ENCODE measurements around the gene STPG2. TPM values are rescaled to one million over a fixed set of nuclear protein-coding genes. Genes with fewer than 3 reads are reported as not detected.

The STPG2 gene
- total RNA-seq, 2 donors from 2014 or later: 0.19 TPM; not detected in 1

DNA sequence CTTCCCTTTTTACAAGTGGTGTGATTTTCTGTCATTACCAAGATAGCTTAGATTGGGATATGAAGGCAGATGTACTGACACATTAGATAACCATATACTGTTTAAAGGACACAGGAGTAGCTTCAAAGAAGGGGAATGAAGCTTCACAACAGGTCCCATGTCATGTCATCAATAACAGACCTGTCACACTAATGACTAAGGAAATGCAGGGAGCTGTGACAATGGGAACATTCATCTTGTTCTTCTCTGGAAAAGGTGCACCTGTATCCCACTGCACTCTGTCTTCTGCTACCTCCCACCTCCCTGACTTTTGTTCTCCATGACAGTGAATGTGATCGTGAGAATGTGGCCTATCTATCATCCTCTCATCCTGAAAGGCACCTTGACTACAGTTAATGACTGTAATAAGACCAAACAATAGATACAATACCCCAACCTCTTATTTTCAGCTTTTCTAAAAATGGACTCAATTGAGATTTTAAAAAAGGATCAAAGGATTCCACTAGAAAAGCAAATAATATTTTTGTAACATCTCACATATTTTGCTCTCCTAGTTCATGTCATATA is 472.5 kb downstream of the STPG2 start:
- TF ChIP-seq, protein P1, sequence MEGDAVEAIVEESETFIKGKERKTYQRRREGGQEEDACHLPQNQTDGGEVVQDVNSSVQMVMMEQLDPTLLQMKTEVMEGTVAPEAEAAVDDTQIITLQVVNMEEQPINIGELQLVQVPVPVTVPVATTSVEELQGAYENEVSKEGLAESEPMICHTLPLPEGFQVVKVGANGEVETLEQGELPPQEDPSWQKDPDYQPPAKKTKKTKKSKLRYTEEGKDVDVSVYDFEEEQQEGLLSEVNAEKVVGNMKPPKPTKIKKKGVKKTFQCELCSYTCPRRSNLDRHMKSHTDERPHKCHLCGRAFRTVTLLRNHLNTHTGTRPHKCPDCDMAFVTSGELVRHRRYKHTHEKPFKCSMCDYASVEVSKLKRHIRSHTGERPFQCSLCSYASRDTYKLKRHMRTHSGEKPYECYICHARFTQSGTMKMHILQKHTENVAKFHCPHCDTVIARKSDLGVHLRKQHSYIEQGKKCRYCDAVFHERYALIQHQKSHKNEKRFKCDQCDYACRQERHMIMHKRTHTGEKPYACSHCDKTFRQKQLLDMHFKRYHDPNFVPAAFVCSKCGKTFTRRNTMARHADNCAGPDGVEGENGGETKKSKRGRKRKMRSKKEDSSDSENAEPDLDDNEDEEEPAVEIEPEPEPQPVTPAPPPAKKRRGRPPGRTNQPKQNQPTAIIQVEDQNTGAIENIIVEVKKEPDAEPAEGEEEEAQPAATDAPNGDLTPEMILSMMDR (IDR thresholded peaks at IDR 0.05): no peak
- H3K9ac ChIP-seq (ENCODE audit: low read depth in 2 of 2, low read length in 2 of 2): no peak overlapping the region
- H3K27ac ChIP-seq: no peak overlapping the region
- H3K4me3 ChIP-seq: no peak overlapping the region
- no peaks in the 10 kb centered on the region for H3K36me3 ChIP-seq
- H3K4me1 ChIP-seq: no peaks in the 10 kb centered on the region
- intact Hi-C loops (cut with DNase I): no loop called here
- H3K27me3 ChIP-seq: no peaks in the 10 kb centered on the region
- no peaks in the 10 kb centered on the region for H3K9me3 ChIP-seq
- no peak for DNase-seq

DNA sequence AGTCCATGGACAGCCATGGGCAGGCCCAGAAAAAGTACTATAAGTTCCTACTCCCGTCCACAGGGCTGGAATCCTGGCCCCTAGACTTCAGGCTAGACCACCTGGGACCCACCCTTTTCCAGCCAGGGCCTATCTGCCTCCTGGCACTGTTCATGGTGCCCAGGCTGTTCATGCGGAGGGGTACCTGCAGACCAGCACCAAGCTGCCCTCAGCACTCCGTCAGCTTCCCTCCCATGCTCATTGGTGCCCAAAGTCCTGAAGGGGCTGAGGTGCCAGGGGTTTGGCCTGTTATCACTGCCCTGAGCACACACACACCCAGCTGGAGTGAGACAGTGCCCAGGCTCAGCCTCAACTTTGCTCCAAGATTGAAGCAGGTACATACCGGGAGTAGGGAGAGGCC is 477.7 kb downstream of the STPG2 start:
- H3K4me3 ChIP-seq: no peak overlapping the region
- intact Hi-C loops (cut with DNase I): no loop called here
- no peak overlapping the region for H3K9ac ChIP-seq (ENCODE audit: low read depth in 2 of 2, low read length in 2 of 2)
- no peaks in the 10 kb centered on the region for H3K27me3 ChIP-seq
- no peak for DNase-seq
- TF ChIP-seq, protein P1 (IDR thresholded peaks at IDR 0.05): no peak
- no peaks in the 10 kb centered on the region for H3K36me3 ChIP-seq
- H3K27ac ChIP-seq: no peak overlapping the region
- H3K9me3 ChIP-seq: no peaks in the 10 kb centered on the region
- H3K4me1 ChIP-seq: no peaks in the 10 kb centered on the region

DNA sequence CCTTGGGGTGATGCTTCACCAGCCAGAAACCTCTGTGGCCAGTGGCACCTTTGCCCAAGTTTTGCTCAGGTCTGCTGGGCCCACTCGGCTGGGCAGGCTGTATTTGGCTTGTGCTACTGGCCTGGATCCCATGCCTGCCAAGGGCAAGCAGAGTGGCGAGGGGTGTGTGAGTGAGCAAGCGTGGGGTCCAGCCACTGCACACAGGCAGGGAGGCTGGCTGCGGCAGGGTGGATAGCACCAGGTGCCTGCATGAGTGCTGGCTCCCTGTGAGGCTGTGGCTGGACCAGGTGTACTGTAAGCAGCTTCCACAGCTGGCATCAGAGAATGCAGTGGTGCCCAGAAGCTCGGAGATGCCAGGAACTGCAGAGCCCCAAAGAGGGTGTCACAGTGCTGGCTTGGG is 478.5 kb downstream of the STPG2 start:
- TF ChIP-seq, protein P1 (IDR thresholded peaks at IDR 0.05): no peak
- H3K36me3 ChIP-seq: no peaks in the 10 kb centered on the region
- H3K27ac ChIP-seq: no peak overlapping the region
- H3K9ac ChIP-seq (ENCODE audit: low read depth in 2 of 2, low read length in 2 of 2): no peak overlapping the region
- no peaks in the 10 kb centered on the region for H3K27me3 ChIP-seq
- intact Hi-C loops (cut with DNase I): no loop called here
- DNase-seq: no peak
- no peaks in the 10 kb centered on the region for H3K4me1 ChIP-seq
- no peak overlapping the region for H3K4me3 ChIP-seq
- no peaks in the 10 kb centered on the region for H3K9me3 ChIP-seq

DNA sequence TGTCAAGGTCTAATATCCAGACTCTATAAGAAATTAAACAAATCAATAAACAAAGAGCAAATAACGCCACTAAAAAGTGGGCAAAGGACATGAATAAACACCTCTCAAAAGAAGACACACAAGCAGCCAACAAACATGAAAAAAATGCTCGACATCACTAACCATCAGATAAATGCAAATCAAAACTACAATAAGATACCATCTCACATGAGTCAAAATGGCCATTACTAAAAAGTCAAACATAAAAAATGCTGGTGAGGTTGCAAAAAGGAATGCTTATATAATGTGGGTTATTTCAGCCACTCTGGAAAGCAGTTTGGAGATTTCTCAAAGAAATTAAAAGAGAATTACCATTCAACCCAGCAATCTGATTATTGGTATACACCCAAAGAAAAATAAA is 481.1 kb downstream of the STPG2 start:
- no peaks in the 10 kb centered on the region for H3K9me3 ChIP-seq
- no peaks in the 10 kb centered on the region for H3K27me3 ChIP-seq
- DNase-seq: no peak
- H3K27ac ChIP-seq: no peak overlapping the region
- H3K4me1 ChIP-seq: no peaks in the 10 kb centered on the region
- H3K4me3 ChIP-seq: no peak overlapping the region
- TF ChIP-seq, protein P1 (IDR thresholded peaks at IDR 0.05): no peak
- no peaks in the 10 kb centered on the region for H3K36me3 ChIP-seq
- no peak overlapping the region for H3K9ac ChIP-seq (ENCODE audit: low read depth in 2 of 2, low read length in 2 of 2)
- intact Hi-C loops (cut with DNase I): no loop called here

DNA sequence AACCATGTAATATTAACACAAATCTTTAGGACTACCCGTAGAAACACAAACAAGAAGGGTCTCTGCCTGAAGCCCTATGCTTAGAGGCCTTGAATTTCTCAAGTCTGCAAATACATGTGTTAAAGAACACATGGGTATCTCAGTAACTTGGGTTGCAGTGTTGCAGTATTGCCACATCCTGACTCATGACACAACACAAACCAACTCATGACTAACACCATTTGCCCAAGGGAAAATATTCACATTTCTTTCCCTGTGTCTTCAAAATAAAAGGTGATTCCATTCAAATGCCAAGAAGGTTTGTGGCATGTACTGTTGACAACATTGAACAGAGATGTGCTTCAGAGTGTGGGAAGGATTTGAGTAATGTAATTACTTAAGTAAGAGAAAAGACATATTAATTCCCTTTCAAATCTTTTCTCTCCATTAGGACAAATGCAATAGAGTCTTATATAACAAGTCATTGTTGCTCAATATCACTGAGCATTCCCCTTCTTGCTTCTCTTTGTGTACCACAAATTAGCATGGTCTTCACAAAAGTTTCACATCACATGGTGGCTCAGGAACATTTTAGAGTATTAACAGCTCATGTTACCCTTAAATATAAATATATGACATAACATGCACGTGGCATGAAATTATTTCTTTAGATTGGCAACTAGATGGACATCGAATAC is 487.1 kb downstream of the STPG2 start:
- H3K9me3 ChIP-seq: no peaks in the 10 kb centered on the region
- H3K27ac ChIP-seq: no peak overlapping the region
- TF ChIP-seq, protein P1 (IDR thresholded peaks at IDR 0.05): no peak
- DNase-seq: no peak
- H3K4me1 ChIP-seq: no peaks in the 10 kb centered on the region
- no peaks in the 10 kb centered on the region for H3K27me3 ChIP-seq
- intact Hi-C loops (cut with DNase I): no loop called here
- H3K36me3 ChIP-seq: no peaks in the 10 kb centered on the region
- no peak overlapping the region for H3K9ac ChIP-seq (ENCODE audit: low read depth in 2 of 2, low read length in 2 of 2)
- no peak overlapping the region for H3K4me3 ChIP-seq
